ENCODE results near the gene AGAP1. TPM values are rescaled to one million over a fixed set of nuclear protein-coding genes. Genes with fewer than 3 reads are reported as not detected.

Gene AGAP1
- total RNA-seq, 1 donor from 2014 or later: 20.4 TPM

GRCh38 chr2:236047176-236047575 is 553.3 kb downstream of the AGAP1 start:
- peaks cover 33% of the 10 kb centered on the region for H3K36me3 Mint-ChIP-seq
- H3K9me3 Mint-ChIP-seq: no peaks in the 10 kb centered on the region

GRCh38 chr2:236047886-236048540 is 554.2 kb downstream of the AGAP1 start:
- no peaks in the 10 kb centered on the region for H3K27me3 Mint-ChIP-seq (ENCODE audit: insufficient read depth, low read depth)
- no peak overlapping the region for H3K4me3 Mint-ChIP-seq
- H3K4me1 ChIP-seq: peaks cover 21% of the 10 kb centered on the region
- H3K27me3 ChIP-seq: no peaks in the 10 kb centered on the region
- no peak overlapping the region for H3K4me3 ChIP-seq
- DNase-seq (ENCODE audit: low spot score): no peak
- H3K9ac ChIP-seq: no peak overlapping the region
- no peak overlapping the region for H3K27ac Mint-ChIP-seq
- H2AFZ ChIP-seq (replicated peaks): no peak overlapping the region
- no peaks in the 10 kb centered on the region for H3K36me3 ChIP-seq
- H3K27ac ChIP-seq: no peak overlapping the region
- no peak for TF ChIP-seq CTCF (IDR thresholded peaks at IDR 0.05)
- TF ChIP-seq EZH2phosphoT487 (IDR thresholded peaks at IDR 0.05): no peak
- no peak for TF ChIP-seq EZH2 (IDR thresholded peaks at IDR 0.05)
- H3K4me1 Mint-ChIP-seq: peaks cover 31% of the 10 kb centered on the region
- H3K9me3 Mint-ChIP-seq: no peaks in the 10 kb centered on the region
- no peaks in the 10 kb centered on the region for H3K79me2 ChIP-seq (ENCODE audit: low read depth)
- no peaks in the 10 kb centered on the region for H3K9me3 ChIP-seq (ENCODE audit: low read depth)
- H4K20me1 ChIP-seq (ENCODE audit: low read depth): peaks cover 8% of the 10 kb centered on the region
- no peak overlapping the region for H3K4me2 ChIP-seq
- H3F3A ChIP-seq (ENCODE audit: low read depth): peaks cover 16% of the 10 kb centered on the region
- peaks cover 28% of the 10 kb centered on the region for H3K36me3 Mint-ChIP-seq

More at GRCh38 chr2:236047176-236047575, 553.3 kb downstream of the AGAP1 start:
- Histone ChIP-seq H3K36me3 (no peaks in the 10 kb centered on the region), H3F3A (ENCODE audit: low read depth) (peaks cover 8% of the 10 kb centered on the region), H3K4me1 (peaks cover 13% of the 10 kb centered on the region), H4K20me1 (ENCODE audit: low read depth) (peaks cover 6% of the 10 kb centered on the region), H2AFZ (replicated peaks) (no peak overlapping the region), H3K4me3 (no peak overlapping the region), H3K27ac (no peak overlapping the region), H3K9me3 (ENCODE audit: low read depth) (no peaks in the 10 kb centered on the region), H3K79me2 (ENCODE audit: low read depth) (no peaks in the 10 kb centered on the region), H3K27me3 (no peaks in the 10 kb centered on the region), H3K9ac (no peak overlapping the region), H3K4me2 (no peak overlapping the region)
- no peak overlapping the region for H3K27ac Mint-ChIP-seq
- peaks cover 27% of the 10 kb centered on the region for H3K4me1 Mint-ChIP-seq
- H3K4me3 Mint-ChIP-seq: no peak overlapping the region
- H3K27me3 Mint-ChIP-seq (ENCODE audit: insufficient read depth, low read depth): no peaks in the 10 kb centered on the region
- DNase-seq (ENCODE audit: low spot score): no peak
- TF ChIP-seq EZH2phosphoT487 (IDR thresholded peaks at IDR 0.05): no peak
- no peak for TF ChIP-seq CTCF (IDR thresholded peaks at IDR 0.05)
- no peak for TF ChIP-seq EZH2 (IDR thresholded peaks at IDR 0.05)

GRCh38 chr2:236049981-236050380 is 556.1 kb downstream of the AGAP1 start:
- Histone ChIP-seq H3F3A (ENCODE audit: low read depth) (peaks cover 29% of the 10 kb centered on the region), H3K27ac (no peak overlapping the region), H3K36me3 (no peaks in the 10 kb centered on the region), H3K4me3 (no peak overlapping the region), H3K9ac (no peak overlapping the region), H3K79me2 (ENCODE audit: low read depth) (no peaks in the 10 kb centered on the region), H3K4me1 (peaks cover 41% of the 10 kb centered on the region), H3K4me2 (no peak overlapping the region), H4K20me1 (ENCODE audit: low read depth) (peaks cover 26% of the 10 kb centered on the region), H3K27me3 (no peaks in the 10 kb centered on the region), H2AFZ (replicated peaks) (no peak overlapping the region), H3K9me3 (ENCODE audit: low read depth) (no peaks in the 10 kb centered on the region)
- no peak overlapping the region for H3K27ac Mint-ChIP-seq
- no peaks in the 10 kb centered on the region for H3K9me3 Mint-ChIP-seq
- no peak for DNase-seq (ENCODE audit: low spot score)
- H3K4me1 Mint-ChIP-seq: peaks cover 43% of the 10 kb centered on the region
- H3K4me3 Mint-ChIP-seq: no peak overlapping the region
- no peaks in the 10 kb centered on the region for H3K27me3 Mint-ChIP-seq (ENCODE audit: insufficient read depth, low read depth)
- no peak for TF ChIP-seq EZH2phosphoT487 (IDR thresholded peaks at IDR 0.05)
- no peak for TF ChIP-seq CTCF (IDR thresholded peaks at IDR 0.05)
- no peak for TF ChIP-seq EZH2 (IDR thresholded peaks at IDR 0.05)
- peaks cover 23% of the 10 kb centered on the region for H3K36me3 Mint-ChIP-seq

Data from neural progenitor cell (in vitro differentiated cells).